ENCODE results near the gene HHIPL1. TPM values are rescaled to one million over a fixed set of nuclear protein-coding genes. Genes with fewer than 3 reads are reported as not detected.

Gene HHIPL1
- 1 to 10 TPM in 4 of 6 donors, under 1 TPM in 2; 0.61 to 2.2 (median 1.3) TPM for total RNA-seq

- ATAC-seq (ENCODE audit: low FRiP score in 2 of 2) (peak in 1 of 2 donors; percentile 77), DNase-seq (peak in 1 of 2 donors; percentile 89)
- Histone ChIP-seq H3K4me3 (peak within 1 kb of the TSS; percentile 19 to 57 (median 50)), H3K36me3 (no peaks in the 10 kb centered on the region), H3K27me3 (peaks cover 0 to 6% (median 3%) of the 10 kb centered on the region in 4 donors), H3K27ac (no peak within 1 kb of the TSS), H3K4me1 (peaks cover 6 to 16% (median 11%) of the 10 kb centered on the region in 4 donors), H3K9me3 (no peaks in the 10 kb centered on the region)
- TF ChIP-seq, protein P1, sequence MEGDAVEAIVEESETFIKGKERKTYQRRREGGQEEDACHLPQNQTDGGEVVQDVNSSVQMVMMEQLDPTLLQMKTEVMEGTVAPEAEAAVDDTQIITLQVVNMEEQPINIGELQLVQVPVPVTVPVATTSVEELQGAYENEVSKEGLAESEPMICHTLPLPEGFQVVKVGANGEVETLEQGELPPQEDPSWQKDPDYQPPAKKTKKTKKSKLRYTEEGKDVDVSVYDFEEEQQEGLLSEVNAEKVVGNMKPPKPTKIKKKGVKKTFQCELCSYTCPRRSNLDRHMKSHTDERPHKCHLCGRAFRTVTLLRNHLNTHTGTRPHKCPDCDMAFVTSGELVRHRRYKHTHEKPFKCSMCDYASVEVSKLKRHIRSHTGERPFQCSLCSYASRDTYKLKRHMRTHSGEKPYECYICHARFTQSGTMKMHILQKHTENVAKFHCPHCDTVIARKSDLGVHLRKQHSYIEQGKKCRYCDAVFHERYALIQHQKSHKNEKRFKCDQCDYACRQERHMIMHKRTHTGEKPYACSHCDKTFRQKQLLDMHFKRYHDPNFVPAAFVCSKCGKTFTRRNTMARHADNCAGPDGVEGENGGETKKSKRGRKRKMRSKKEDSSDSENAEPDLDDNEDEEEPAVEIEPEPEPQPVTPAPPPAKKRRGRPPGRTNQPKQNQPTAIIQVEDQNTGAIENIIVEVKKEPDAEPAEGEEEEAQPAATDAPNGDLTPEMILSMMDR (IDR thresholded peaks at IDR 0.05) = peak in 2 of 6 experiments; percentile 22 to 34
- no peak for TF ChIP-seq EP300 (IDR thresholded peaks at IDR 0.05)
- 12 to 25% methylated on average over 23 to 52 of the region's 91 CpGs for WGBS, 2 donors
These were observed at the start of gene HHIPL1 for GRCh38 chr14:99644723-99645544. Gene HHIPL1 (plus strand): TSS chr14:99645129. CDS start chr14:99645208, 79 bp downstream.

GRCh38 chr14:99595524-99595923, 49.4 kb upstream of the HHIPL1 start:
- WGBS, 2 donors = 57 to 66% methylated on average over 7 of the region's 7 CpGs
- Histone ChIP-seq H3K27me3 (no peaks in the 10 kb centered on the region), H3K36me3 (no peaks in the 10 kb centered on the region), H3K4me1 (peaks cover 66 to 92% (median 78%) of the 10 kb centered on the region in 4 donors), H3K9me3 (no peaks in the 10 kb centered on the region), H3K4me3 (no peak overlapping the region), H3K27ac (peak overlapping the region; percentile 81 to 88 (median 84))
- TF ChIP-seq POLR2A (IDR thresholded peaks at IDR 0.05) (no peak), EP300 (IDR thresholded peaks at IDR 0.05) (no peak), POLR2AphosphoS5 (IDR thresholded peaks at IDR 0.05) (no peak)
- TF ChIP-seq, protein P1 (IDR thresholded peaks at IDR 0.05) = no peak
- DNase-seq = no peak
- ATAC-seq (ENCODE audit: low FRiP score in 2 of 2) = no peak

- H3K27ac ChIP-seq = peak overlapping the region; percentile 81 to 88 (median 84)
- DNase-seq (peak in 1 of 2 donors; percentile 89), ATAC-seq (ENCODE audit: low FRiP score in 2 of 2) (peak; percentile 29 to 76)
- no peaks in the 10 kb centered on the region for H3K9me3 ChIP-seq
- 47 to 48% methylated on average over 6 to 10 of the region's 10 CpGs for WGBS, 2 donors
- H3K4me3 ChIP-seq = no peak overlapping the region
- no peaks in the 10 kb centered on the region for H3K36me3 ChIP-seq
- no peaks in the 10 kb centered on the region for H3K27me3 ChIP-seq
- peaks cover 66 to 92% (median 78%) of the 10 kb centered on the region in 4 donors for H3K4me1 ChIP-seq
- peak; percentile 12 to 55 for TF ChIP-seq POLR2AphosphoS5 (IDR thresholded peaks at IDR 0.05)
- TF ChIP-seq POLR2A (IDR thresholded peaks at IDR 0.05) = no peak
- TF ChIP-seq EP300 (IDR thresholded peaks at IDR 0.05) = no peak
These were observed 48.8 kb upstream of the HHIPL1 start for GRCh38 chr14:99596071-99596627.

DNA sequence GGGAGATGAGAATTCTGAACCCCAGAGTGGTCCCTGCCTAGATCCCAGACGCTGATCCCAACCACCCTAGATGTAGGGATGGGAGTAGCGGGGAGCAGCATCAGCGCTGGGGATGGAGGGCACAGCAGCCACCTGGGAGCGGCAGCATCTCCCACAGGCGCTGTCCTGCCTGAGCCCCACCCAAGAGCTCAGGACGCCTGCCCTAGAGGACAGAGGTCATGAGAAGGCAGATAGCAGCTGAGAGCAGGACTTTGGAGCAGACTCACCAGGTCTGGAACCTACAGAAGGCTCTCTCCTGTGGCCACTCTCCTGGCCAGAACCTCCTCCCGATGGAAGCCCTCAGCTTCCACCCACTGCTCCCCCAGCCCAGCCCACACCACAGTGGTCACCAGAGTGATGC, 48.2 kb upstream of the HHIPL1 start:
- DNase-seq (no peak), ATAC-seq (ENCODE audit: low FRiP score in 2 of 2) (no peak)
- Histone ChIP-seq H3K36me3 (no peaks in the 10 kb centered on the region), H3K4me3 (no peak overlapping the region), H3K27me3 (no peaks in the 10 kb centered on the region), H3K9me3 (no peaks in the 10 kb centered on the region), H3K4me1 (peaks cover 69 to 95% (median 80%) of the 10 kb centered on the region in 4 donors), H3K27ac (peak overlapping the region; percentile 81 to 88 (median 84))
- TF ChIP-seq POLR2AphosphoS5 (IDR thresholded peaks at IDR 0.05) = no peak
- TF ChIP-seq EP300 (IDR thresholded peaks at IDR 0.05) = no peak
- TF ChIP-seq, protein P1 (IDR thresholded peaks at IDR 0.05) = no peak
- 78 to 92% methylated on average over 6 to 7 of the region's 7 CpGs for WGBS, 2 donors

DNA sequence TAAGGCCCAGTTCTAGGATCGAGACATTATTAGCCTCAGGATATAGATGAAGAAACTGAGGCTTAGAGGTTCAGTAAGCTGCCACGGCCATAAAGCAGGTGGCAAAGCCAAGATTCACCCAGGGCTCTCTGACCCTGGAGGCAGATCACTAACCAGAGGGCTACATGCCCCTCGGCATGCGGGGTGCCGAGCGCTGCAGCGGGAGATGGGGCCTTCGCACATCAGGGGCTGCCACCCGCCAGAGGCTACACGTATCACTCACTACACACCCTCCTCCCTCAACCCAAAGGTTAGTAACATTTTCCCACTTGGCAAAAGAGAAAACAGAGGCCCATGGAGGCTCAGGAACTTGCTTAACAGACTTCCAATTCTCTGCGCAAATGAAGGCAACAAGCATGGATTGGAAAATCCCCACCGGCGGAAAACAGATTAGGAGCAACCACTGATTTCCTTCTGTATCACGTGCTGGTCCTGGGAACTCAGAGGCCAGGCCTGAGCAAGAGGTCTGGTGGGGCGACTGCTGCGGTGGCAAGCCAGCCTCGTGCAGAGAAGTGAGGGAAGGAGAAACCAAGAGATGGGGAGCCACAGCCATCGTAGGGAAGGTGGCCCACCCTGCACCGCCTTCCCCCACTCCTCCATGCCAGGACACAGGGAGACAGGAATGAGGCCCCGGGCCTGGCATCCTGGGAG, 46.9 kb upstream of the HHIPL1 start:
- ATAC-seq (ENCODE audit: low FRiP score in 2 of 2) (no peak), DNase-seq (no peak)
- peak overlapping the region in 3 of 4 donors; percentile 26 to 88 (median 87) for H3K27ac ChIP-seq
- no peaks in the 10 kb centered on the region for H3K9me3 ChIP-seq
- no peak overlapping the region for H3K4me3 ChIP-seq
- peaks cover 77 to 95% (median 85%) of the 10 kb centered on the region in 4 donors for H3K4me1 ChIP-seq
- 81 to 92% methylated on average over 17 to 20 of the region's 20 CpGs for WGBS, 2 donors
- no peak for TF ChIP-seq EP300 (IDR thresholded peaks at IDR 0.05)
- TF ChIP-seq POLR2A (IDR thresholded peaks at IDR 0.05) = no peak
- no peak for TF ChIP-seq POLR2AphosphoS5 (IDR thresholded peaks at IDR 0.05)
- TF ChIP-seq, protein P1 (IDR thresholded peaks at IDR 0.05) = no peak
- peaks cover 0 to 1% (median 0%) of the 10 kb centered on the region in 4 donors for H3K27me3 ChIP-seq
- H3K36me3 ChIP-seq = no peaks in the 10 kb centered on the region
